ENCODE data around the gene LCE3D.
A peak's percentile ranks its signal among the peaks of the same experiment; 100 is the strongest.
"Not testable (repeated sequence)": the region's sequence is repeated elsewhere in the genome, so short reads cannot be mapped to it uniquely, and the experiment has no call there.

Gene LCE3D

DNA sequence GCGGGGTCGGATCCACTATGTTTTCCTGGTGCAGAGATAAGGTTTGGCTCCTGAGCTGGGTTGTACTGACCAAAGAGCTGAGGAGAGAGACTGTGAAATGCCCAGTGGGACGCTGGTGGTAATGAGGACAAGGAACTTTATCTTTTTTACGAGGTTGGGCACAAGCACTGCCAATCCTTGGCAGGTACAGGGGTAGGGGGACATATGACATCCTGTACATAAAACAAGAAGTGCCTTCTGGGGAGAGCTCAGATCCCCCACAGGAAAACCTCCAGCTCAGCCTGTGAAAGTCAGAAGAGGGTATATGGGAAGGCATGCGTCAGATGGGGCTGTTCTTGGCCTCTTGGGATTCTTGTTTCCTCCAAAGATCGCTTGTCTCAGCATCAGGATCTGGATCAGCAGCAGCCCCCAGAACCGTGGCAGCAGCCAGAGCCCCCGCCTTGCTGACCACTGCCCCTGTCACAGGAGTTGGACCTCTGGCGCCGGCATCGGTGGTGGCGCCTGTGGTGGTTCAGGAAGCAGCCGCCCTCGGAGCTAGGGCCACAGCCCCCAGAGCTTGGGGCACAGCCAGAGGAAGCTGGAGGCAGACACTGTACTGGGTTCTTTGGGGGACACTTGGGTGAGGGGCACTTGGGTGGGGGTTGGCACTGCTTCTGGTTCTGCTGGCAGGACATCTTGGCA is 14.6 kb downstream of the LCE3D start:
- TF ChIP-seq CTCF (IDR thresholded peaks at IDR 0.05; ENCODE audit: control insufficient read depth, extremely low read depth, insufficient read depth) = no peak
- no peak for DNase-seq (ENCODE audit: low read depth)
- no peak overlapping the region for H3K4me3 ChIP-seq (ENCODE audit: low read depth, low read length)

DNA sequence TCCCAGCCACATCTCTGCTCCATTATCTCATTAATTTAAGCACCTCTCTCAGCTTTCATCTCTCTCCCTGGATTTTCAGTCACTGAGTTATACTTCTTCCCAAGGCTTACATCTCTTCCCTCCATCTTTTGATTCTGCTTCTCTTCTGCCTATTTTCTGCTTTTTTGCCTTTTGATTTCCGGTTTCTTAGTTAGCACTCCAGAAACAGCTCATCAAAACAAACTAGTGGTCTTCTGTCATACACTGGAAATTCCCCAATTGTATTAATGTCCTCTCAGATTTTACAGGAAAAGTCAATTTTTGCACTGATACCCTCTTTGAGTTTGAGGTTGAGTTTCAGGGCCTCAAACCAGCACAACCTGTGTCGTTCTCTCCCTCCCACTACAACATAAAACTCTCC is 15.2 kb downstream of the LCE3D start:
- DNase-seq (ENCODE audit: low read depth) = no peak
- TF ChIP-seq CTCF (IDR thresholded peaks at IDR 0.05; ENCODE audit: control insufficient read depth, extremely low read depth, insufficient read depth) = no peak
- H3K4me3 ChIP-seq (ENCODE audit: low read depth, low read length) = no peak overlapping the region

GRCh38 chr1:152548358-152548757 is 32.0 kb downstream of the LCE3D start:
- H3K4me3 ChIP-seq (ENCODE audit: low read depth, low read length); DNase-seq (ENCODE audit: low read depth): not testable (repeated sequence)

- no peak for DNase-seq (ENCODE audit: low read depth)
- TF ChIP-seq CTCF (IDR thresholded peaks at IDR 0.05; ENCODE audit: control insufficient read depth, extremely low read depth, insufficient read depth) = no peak
- H3K4me3 ChIP-seq (ENCODE audit: low read depth, low read length) = no peak overlapping the region
These were observed 33.6 kb downstream of the LCE3D start for GRCh38 chr1:152546704-152547103.

GRCh38 chr1:152543820-152544219 is 36.5 kb downstream of the LCE3D start:
- DNase-seq (ENCODE audit: low read depth) = no peak
- no peak overlapping the region for H3K4me3 ChIP-seq (ENCODE audit: low read depth, low read length)
- peak; percentile 37 for TF ChIP-seq CTCF (IDR thresholded peaks at IDR 0.05; ENCODE audit: control insufficient read depth, extremely low read depth, insufficient read depth)

DNA sequence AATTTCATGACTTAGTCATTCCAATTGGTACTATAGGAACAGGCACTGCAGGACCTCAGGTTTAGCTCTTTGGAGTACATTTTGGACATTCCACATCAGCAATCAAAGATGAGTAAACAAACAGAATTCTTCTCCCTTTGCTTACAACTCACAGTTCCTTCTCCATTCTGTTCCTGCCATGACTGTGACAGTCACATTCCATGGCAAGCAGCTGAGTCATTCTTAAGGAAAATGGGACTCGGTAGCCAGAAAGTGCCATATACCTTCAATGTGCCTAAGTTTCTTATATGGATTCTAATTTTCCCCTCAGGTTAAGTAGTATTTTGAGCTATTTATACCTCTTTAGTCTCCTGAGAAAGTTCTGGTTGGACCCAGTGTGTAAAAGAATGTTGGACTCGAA is 40.4 kb downstream of the LCE3D start:
- no peak overlapping the region for H3K4me3 ChIP-seq (ENCODE audit: low read depth, low read length)
- DNase-seq (ENCODE audit: low read depth) = no peak
- TF ChIP-seq CTCF (IDR thresholded peaks at IDR 0.05; ENCODE audit: control insufficient read depth, extremely low read depth, insufficient read depth) = no peak

DNA sequence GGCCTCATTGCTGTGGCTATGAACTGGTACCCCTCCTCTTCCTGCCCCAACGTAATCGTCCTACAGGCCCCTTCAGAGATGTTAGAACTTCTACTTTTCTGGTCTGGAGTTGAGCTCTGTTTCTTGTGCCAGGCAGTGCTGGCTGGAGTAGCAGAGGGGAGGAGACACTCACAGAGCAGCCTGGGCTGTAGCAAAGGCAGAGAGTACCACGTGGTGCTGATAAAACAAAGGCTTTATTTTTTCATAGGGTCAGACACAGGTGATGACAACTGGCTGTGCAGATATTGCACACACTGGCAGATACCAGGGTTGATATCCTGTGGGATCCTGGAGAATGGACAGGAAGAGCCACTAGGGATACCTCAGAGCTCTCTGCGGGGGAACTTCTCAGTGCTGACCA is 42.8 kb downstream of the LCE3D start:
- H3K4me3 ChIP-seq (ENCODE audit: low read depth, low read length) = no peak overlapping the region
- DNase-seq (ENCODE audit: low read depth) = no peak
- TF ChIP-seq CTCF (IDR thresholded peaks at IDR 0.05; ENCODE audit: control insufficient read depth, extremely low read depth, insufficient read depth) = no peak
